CD4-positive, alpha-beta T cell treated with Interferon alpha-2 for 1 hour (primary cell): ENCODE data around the gene PRRX2.
A peak's percentile ranks its signal among the peaks of the same experiment; 100 is the strongest.
"Not testable (repeated sequence)": the region's sequence is repeated elsewhere in the genome, so short reads cannot be mapped to it uniquely, and the experiment has no call there.

Experiments
- DNase-seq, 2 donors: peaks; one replicate each; pipeline ENCODE4 v3.0.0-alpha.2; 2020 to 2022

PRRX2 gene

GRCh38 chr9:129737479-129738274, 72.2 kb downstream of the PRRX2 start:
- peak; percentile 78 to 87 for DNase-seq

GRCh38 chr9:129739432-129739831, 74.0 kb downstream of the PRRX2 start:
- no peak for DNase-seq

- no peak for DNase-seq
These were observed 74.7 kb downstream of the PRRX2 start for GRCh38 chr9:129740174-129740573.

GRCh38 chr9:129740666-129741464, 75.4 kb downstream of the PRRX2 start:
- DNase-seq: no peak

GRCh38 chr9:129745200-129745599, 79.8 kb downstream of the PRRX2 start:
- no peak for DNase-seq

- DNase-seq: no peak
These were observed 80.8 kb downstream of the PRRX2 start for GRCh38 chr9:129746092-129746777.

GRCh38 chr9:129748249-129748648, 82.8 kb downstream of the PRRX2 start:
- DNase-seq: no peak

- not testable (repeated sequence) for DNase-seq
These were observed 83.6 kb downstream of the PRRX2 start for GRCh38 chr9:129749052-129749451.

GRCh38 chr9:129749575-129749974, 84.1 kb downstream of the PRRX2 start:
- DNase-seq: no peak

GRCh38 chr9:129750013-129750638, 84.7 kb downstream of the PRRX2 start:
- no peak for DNase-seq

GRCh38 chr9:129751841-129752801, 86.7 kb downstream of the PRRX2 start:
- DNase-seq: no peak

- DNase-seq: peak; percentile 53 to 54
These were observed 87.7 kb downstream of the PRRX2 start, which contains the start of gene PTGES for GRCh38 chr9:129752900-129753729. Gene PTGES (minus strand): TSS chr9:129753042. CDS start chr9:129753012, 30 bp downstream.

GRCh38 chr9:129755151-129755550, 89.7 kb downstream of the PRRX2 start:
- DNase-seq: no peak

GRCh38 chr9:129756191-129756590, 90.7 kb downstream of the PRRX2 start:
- no peak for DNase-seq

GRCh38 chr9:129757045-129757444, 91.6 kb downstream of the PRRX2 start:
- DNase-seq: peak; percentile 5 to 28

- no peak for DNase-seq
These were observed 93.9 kb downstream of the PRRX2 start for GRCh38 chr9:129759319-129759718.

- no peak for DNase-seq
These were observed 94.5 kb downstream of the PRRX2 start for GRCh38 chr9:129759804-129760502.

GRCh38 chr9:129760784-129761183, 95.3 kb downstream of the PRRX2 start:
- DNase-seq: not testable (repeated sequence)

- no peak for DNase-seq
These were observed 96.0 kb downstream of the PRRX2 start for GRCh38 chr9:129761293-129761900.
